ENCODE measurements around the gene CAPN12. TPM values are rescaled to one million over a fixed set of nuclear protein-coding genes. Genes with fewer than 3 reads are reported as not detected.
"Not testable (repeated sequence)": the region's sequence is repeated elsewhere in the genome, so short reads cannot be mapped to it uniquely, and the experiment has no call there.

Gene CAPN12
- total and polyA plus RNA-seq, 4 donors: 1.0 to 4.5 (median 2.4) TPM

DNA sequence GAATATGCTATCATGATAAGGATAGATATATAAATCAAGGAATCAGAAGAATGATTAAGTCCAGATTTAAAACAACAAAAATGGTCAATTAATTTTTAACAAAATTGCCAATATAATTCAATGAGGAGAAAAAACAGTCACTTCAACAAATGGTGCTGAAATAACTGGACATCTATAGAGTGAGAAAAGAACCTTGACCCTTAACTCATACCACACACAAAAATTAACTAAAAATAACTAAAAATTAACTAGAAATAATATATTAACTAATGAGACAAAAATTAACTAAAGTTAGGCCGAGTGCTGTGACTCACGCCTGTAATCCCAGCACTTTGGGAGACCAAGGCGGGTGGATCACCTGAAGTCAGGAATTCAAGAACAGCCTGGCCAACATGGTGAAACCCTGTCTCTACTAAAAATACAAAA is 19.5 kb upstream of the CAPN12 start:
- DNase-seq (no peak), ATAC-seq (ENCODE audit: low FRiP score) (no peak)
- Histone ChIP-seq H3K4me1 (ENCODE audit: control insufficient read depth in 1 of 2, insufficient read depth in 2 of 2, low read length in 2 of 2) (no peaks in the 10 kb centered on the region), H3K27me3 (ENCODE audit: control insufficient read depth in 1 of 2, insufficient read depth in 2 of 2, low read length in 1 of 2) (no peaks in the 10 kb centered on the region), H3K9me3 (ENCODE audit: control insufficient read depth, low read length) (no peaks in the 10 kb centered on the region), H3K36me3 (ENCODE audit: control insufficient read depth in 1 of 2, insufficient read depth in 2 of 2, low read length in 1 of 2) (no peaks in the 10 kb centered on the region), H3K27ac (ENCODE audit: low read depth in 1 of 2, low read length in 2 of 2) (no peak overlapping the region), H3K4me3 (ENCODE audit: low read length in 2 of 2) (no peak overlapping the region)
- intact Hi-C loops (cut with DNase I): loop anchor here in 1 of 2 donors (10.0 kb wide), 1 partner anchor 111 kb away; the partner anchor contains the start of gene RINL
- WGBS, 2 donors: 92% methylated on average over 3 of the region's 3 CpGs

DNA sequence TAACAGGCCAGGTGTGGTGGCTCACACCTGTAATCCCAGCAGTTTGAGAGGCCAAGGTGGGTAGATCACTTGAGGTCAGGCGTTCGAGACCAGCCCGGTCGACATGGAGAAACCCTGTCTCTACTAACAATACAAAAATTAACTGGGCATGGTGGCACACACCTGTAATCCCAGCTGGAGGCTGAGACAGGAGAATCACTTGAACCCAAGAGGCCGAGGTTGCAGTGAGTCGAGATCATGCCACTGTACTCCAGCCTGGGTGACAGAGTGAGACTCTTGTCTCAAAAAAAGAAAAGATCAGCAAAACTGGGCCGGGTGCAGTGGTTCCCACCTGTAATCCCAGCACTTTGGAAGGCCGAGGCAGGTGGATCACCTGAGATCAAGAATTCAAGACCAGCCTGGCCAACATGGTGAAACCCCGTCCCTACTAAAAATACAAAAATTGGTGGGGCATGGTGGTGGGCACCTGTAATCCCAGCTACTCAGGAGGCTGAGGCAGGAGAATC is 17.7 kb upstream of the CAPN12 start:
- WGBS, 2 donors: 95 to 96% methylated on average over 9 of the region's 9 CpGs
- H3K9me3 ChIP-seq (ENCODE audit: control insufficient read depth, low read length); H3K27me3 ChIP-seq (ENCODE audit: control insufficient read depth in 1 of 2, insufficient read depth in 2 of 2, low read length in 1 of 2); H3K4me3 ChIP-seq (ENCODE audit: low read length in 2 of 2); H3K4me1 ChIP-seq (ENCODE audit: control insufficient read depth in 1 of 2, insufficient read depth in 2 of 2, low read length in 2 of 2); H3K36me3 ChIP-seq (ENCODE audit: control insufficient read depth in 1 of 2, insufficient read depth in 2 of 2, low read length in 1 of 2); DNase-seq; H3K27ac ChIP-seq (ENCODE audit: low read depth in 1 of 2, low read length in 2 of 2); ATAC-seq (ENCODE audit: low FRiP score): not testable (repeated sequence)
- intact Hi-C loops (cut with DNase I): loop anchor here in 1 of 2 donors (10.0 kb wide), 1 partner anchor 113 kb away; the partner anchor contains the start of gene RINL

DNA sequence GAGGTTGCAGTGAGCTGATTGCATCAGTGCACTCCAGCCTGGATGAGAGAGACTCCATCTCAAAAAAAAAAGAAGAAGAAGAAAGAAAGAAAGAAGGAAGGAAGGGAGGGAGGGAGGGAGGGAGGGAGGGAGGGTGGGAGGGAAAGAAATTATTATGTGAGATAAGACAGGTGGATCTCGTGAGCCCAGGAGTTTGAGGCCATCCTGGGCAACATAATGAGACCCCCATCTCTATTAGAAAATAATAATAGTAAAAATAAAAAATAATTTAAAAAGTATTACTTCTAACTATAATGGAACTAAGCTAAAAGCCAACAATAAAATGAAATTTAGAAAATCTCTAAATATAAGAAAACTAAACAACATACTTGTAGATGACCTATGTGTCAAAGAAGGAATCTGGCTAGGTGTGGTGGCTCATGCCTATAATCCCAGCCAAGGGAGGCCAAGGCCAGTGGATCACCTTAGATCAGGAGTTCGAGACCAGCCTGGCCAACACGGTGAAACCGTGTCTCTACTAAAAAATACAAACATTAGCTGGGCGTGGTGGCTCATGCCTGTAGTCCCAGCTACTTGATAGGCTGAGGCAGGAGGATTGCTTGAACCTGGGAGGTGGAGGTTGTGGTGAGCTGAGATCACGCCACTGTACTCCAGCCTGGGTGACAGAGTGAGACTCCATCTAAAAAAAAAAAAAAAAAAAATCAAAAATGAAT is 16.7 kb upstream of the CAPN12 start:
- ATAC-seq (ENCODE audit: low FRiP score): not testable (repeated sequence)
- intact Hi-C loops (cut with DNase I): loop anchor here in 1 of 2 donors (10.0 kb wide), 1 partner anchor 114 kb away; the partner anchor contains the start of gene RINL

DNA sequence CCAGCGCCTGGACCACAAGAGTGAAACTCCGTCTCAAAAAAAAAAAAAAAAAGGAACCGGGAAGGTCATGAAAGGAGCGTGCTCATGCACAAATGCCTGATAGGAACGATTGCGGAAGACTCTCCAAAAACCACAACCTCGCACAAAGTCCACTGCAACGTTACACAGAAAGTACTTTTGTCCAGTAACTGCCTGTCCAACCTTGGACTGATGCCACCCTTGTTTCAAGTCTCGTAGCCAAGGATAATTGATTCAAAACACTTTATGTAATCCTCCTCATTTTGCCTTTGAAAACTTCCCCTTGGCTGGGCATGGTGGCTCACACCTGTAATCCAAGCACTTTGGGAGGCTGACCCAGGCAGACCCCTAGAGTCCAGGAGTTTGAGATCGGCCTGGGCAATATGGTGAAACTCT is 15.3 kb upstream of the CAPN12 start:
- no peak overlapping the region for H3K27ac ChIP-seq (ENCODE audit: low read depth in 1 of 2, low read length in 2 of 2)
- H3K4me3 ChIP-seq (ENCODE audit: low read length in 2 of 2): no peak overlapping the region
- WGBS, 2 donors: 63 to 70% methylated on average over 10 of the region's 10 CpGs
- no peaks in the 10 kb centered on the region for H3K36me3 ChIP-seq (ENCODE audit: control insufficient read depth in 1 of 2, insufficient read depth in 2 of 2, low read length in 1 of 2)
- DNase-seq (no peak), ATAC-seq (ENCODE audit: low FRiP score) (no peak)
- no peaks in the 10 kb centered on the region for H3K9me3 ChIP-seq (ENCODE audit: control insufficient read depth, low read length)
- no peaks in the 10 kb centered on the region for H3K27me3 ChIP-seq (ENCODE audit: control insufficient read depth in 1 of 2, insufficient read depth in 2 of 2, low read length in 1 of 2)
- H3K4me1 ChIP-seq (ENCODE audit: control insufficient read depth in 1 of 2, insufficient read depth in 2 of 2, low read length in 2 of 2): no peaks in the 10 kb centered on the region
- intact Hi-C loops (cut with DNase I): loop anchor here in 1 of 2 donors (10.0 kb wide), 2 partner anchors 45 to 115 kb away; partner anchors contain the start of gene RINL

More for the DNA sequence above, 16.7 kb upstream of the CAPN12 start:
- H3K4me1 ChIP-seq (ENCODE audit: control insufficient read depth in 1 of 2, insufficient read depth in 2 of 2, low read length in 2 of 2); H3K27ac ChIP-seq (ENCODE audit: low read depth in 1 of 2, low read length in 2 of 2); H3K9me3 ChIP-seq (ENCODE audit: control insufficient read depth, low read length); H3K36me3 ChIP-seq (ENCODE audit: control insufficient read depth in 1 of 2, insufficient read depth in 2 of 2, low read length in 1 of 2); H3K4me3 ChIP-seq (ENCODE audit: low read length in 2 of 2); DNase-seq; H3K27me3 ChIP-seq (ENCODE audit: control insufficient read depth in 1 of 2, insufficient read depth in 2 of 2, low read length in 1 of 2): not testable (repeated sequence)
- 70 to 90% methylated on average over 6 of the region's 6 CpGs for WGBS, 2 donors

DNA sequence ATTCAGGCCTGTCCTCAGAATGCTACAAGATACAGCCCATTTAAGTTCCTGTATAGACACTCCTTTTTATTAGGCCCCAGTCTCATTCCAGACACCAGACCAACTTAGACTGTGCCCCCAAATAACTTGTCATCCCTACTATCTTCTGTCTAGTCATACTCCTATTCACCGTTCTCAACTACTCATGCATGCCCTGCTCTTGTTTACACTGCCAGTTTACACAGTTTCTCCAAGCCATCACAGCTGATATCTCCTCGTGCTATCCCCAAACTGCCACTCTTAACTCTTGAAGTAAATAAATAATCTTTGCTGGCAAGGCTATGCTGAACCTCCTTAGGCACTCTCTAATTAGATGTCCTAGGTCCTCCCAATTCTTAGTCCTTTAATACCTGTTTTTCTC is 9.9 kb upstream of the CAPN12 start:
- H3K27me3 ChIP-seq (ENCODE audit: control insufficient read depth in 1 of 2, insufficient read depth in 2 of 2, low read length in 1 of 2); ATAC-seq (ENCODE audit: low FRiP score); H3K4me3 ChIP-seq (ENCODE audit: low read length in 2 of 2); H3K9me3 ChIP-seq (ENCODE audit: control insufficient read depth, low read length); H3K4me1 ChIP-seq (ENCODE audit: control insufficient read depth in 1 of 2, insufficient read depth in 2 of 2, low read length in 2 of 2); DNase-seq; H3K36me3 ChIP-seq (ENCODE audit: control insufficient read depth in 1 of 2, insufficient read depth in 2 of 2, low read length in 1 of 2); H3K27ac ChIP-seq (ENCODE audit: low read depth in 1 of 2, low read length in 2 of 2): not testable (repeated sequence)
- 97 to 100% methylated on average over 1 to 2 of the region's 2 CpGs for WGBS, 2 donors
- intact Hi-C loops (cut with DNase I): loop anchor here in 1 of 2 donors (10.0 kb wide), 1 partner anchor 51 kb away; no protein-coding TSS in a partner anchor

DNA sequence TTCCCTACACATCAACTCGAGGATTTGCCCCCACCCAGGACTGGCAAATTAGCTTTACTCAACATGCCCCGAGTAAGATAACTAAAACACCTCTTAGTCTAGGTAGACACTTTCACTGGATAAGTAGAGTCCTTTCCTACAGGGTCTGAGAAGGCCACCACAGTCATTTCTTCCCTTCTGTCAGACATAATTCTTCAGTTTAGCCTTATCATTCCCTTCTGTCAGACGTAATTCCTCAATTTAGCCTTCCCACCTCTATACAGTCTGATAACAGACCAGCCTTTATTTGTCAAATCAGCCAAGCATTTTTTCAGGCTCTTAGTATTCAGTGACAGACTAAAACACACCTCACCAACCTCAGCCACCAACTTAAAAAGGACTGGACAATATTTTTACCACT is 9.5 kb upstream of the CAPN12 start:
- intact Hi-C loops (cut with DNase I): loop anchor here in 1 of 2 donors (10.0 kb wide), 1 partner anchor 51 kb away; no protein-coding TSS in a partner anchor
- 80 to 84% methylated on average over 3 of the region's 3 CpGs for WGBS, 2 donors
- H3K4me1 ChIP-seq (ENCODE audit: control insufficient read depth in 1 of 2, insufficient read depth in 2 of 2, low read length in 2 of 2); H3K4me3 ChIP-seq (ENCODE audit: low read length in 2 of 2); H3K36me3 ChIP-seq (ENCODE audit: control insufficient read depth in 1 of 2, insufficient read depth in 2 of 2, low read length in 1 of 2); ATAC-seq (ENCODE audit: low FRiP score); H3K9me3 ChIP-seq (ENCODE audit: control insufficient read depth, low read length); H3K27ac ChIP-seq (ENCODE audit: low read depth in 1 of 2, low read length in 2 of 2); H3K27me3 ChIP-seq (ENCODE audit: control insufficient read depth in 1 of 2, insufficient read depth in 2 of 2, low read length in 1 of 2); DNase-seq: not testable (repeated sequence)

DNA sequence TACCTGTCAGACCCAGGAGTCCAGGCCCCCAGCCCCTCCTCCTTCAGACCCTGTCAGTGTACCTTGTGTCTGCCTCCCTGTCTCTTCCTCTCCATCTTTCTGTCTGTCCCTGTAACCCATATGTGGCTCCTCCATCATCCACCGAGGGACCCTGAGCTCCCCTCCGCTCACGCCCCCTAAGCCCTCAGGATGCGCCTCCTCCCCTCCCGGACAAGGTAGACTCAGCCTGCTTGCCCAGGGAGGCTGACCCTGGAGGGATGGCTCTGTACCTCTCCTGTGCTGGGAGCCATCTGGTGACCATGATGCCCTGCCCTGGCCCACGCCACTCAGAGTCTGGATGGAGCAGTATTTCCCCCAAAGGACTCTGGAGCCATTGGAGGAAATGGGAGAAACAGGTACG is 1.0 kb upstream of the CAPN12 start:
- Histone ChIP-seq H3K36me3 (ENCODE audit: control insufficient read depth in 1 of 2, insufficient read depth in 2 of 2, low read length in 1 of 2) (no peaks in the 10 kb centered on the region), H3K9me3 (ENCODE audit: control insufficient read depth, low read length) (no peaks in the 10 kb centered on the region), H3K4me1 (ENCODE audit: control insufficient read depth in 1 of 2, insufficient read depth in 2 of 2, low read length in 2 of 2) (no peaks in the 10 kb centered on the region), H3K27ac (ENCODE audit: low read depth in 1 of 2, low read length in 2 of 2) (no peak overlapping the region), H3K27me3 (ENCODE audit: control insufficient read depth in 1 of 2, insufficient read depth in 2 of 2, low read length in 1 of 2) (no peaks in the 10 kb centered on the region), H3K4me3 (ENCODE audit: low read length in 2 of 2) (no peak overlapping the region)
- intact Hi-C loops (cut with DNase I): no loop called here
- ATAC-seq (ENCODE audit: low FRiP score): no peak
- DNase-seq: no peak
- 83 to 84% methylated on average over 7 of the region's 7 CpGs for WGBS, 2 donors

DNA sequence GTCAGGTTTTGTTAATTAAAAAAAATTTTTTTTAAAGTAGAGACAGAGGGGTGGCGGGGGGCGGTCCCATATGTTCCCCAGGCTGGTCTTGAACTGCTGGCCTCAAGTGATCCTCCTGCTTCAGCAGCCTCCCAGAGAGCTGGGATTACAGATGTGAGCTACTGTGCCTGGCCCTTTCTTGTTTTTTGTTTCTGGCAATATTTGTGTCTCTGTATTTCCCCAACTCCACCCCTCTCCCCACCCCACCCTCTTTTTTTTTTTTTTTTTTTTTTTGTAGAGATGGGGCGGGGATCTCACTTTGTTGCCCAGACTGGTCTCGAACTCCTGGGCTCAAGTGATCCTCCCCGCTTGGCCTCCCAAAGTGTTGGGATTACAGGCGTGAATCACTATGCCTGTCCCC is 600 bp upstream of the CAPN12 start:
- Histone ChIP-seq H3K36me3 (ENCODE audit: control insufficient read depth in 1 of 2, insufficient read depth in 2 of 2, low read length in 1 of 2) (no peaks in the 10 kb centered on the region), H3K27ac (ENCODE audit: low read depth in 1 of 2, low read length in 2 of 2) (no peak overlapping the region), H3K4me1 (ENCODE audit: control insufficient read depth in 1 of 2, insufficient read depth in 2 of 2, low read length in 2 of 2) (no peaks in the 10 kb centered on the region), H3K9me3 (ENCODE audit: control insufficient read depth, low read length) (no peaks in the 10 kb centered on the region), H3K27me3 (ENCODE audit: control insufficient read depth in 1 of 2, insufficient read depth in 2 of 2, low read length in 1 of 2) (no peaks in the 10 kb centered on the region), H3K4me3 (ENCODE audit: low read length in 2 of 2) (no peak overlapping the region)
- 85 to 89% methylated on average over 6 of the region's 6 CpGs for WGBS, 2 donors
- DNase-seq: no peak
- no peak for ATAC-seq (ENCODE audit: low FRiP score)
- intact Hi-C loops (cut with DNase I): no loop called here

Measured in aorta (tissue), 5 donors.